WERI-Rb-1 (cell line): Measurements from ENCODE around the gene ZAR1.

ENCODE experiments used
- DNase-seq: peaks from one replicate; pipeline ENCODE4 v3.0.0-alpha.2; 2020
- H3K27ac ChIP-seq: fragments of 250-450 bp; sonication (Bioruptor Pico); 2 replicates; pipeline ENCODE4 v1.5.1; 2020; ENCODE audit warnings: mild to moderate bottlenecking, moderate library complexity
- H3K27me3 ChIP-seq: fragments of 250-450 bp; sonication (Bioruptor Pico); 2 replicates; pipeline ENCODE4 v1.5.1; 2021; ENCODE audit warnings: mild to moderate bottlenecking, low read depth, moderate library complexity; ENCODE audit not compliant: insufficient read depth, severe bottlenecking
- H3K36me3 ChIP-seq: fragments of 250-450 bp; sonication (Bioruptor Pico); 2 replicates; pipeline ENCODE4 v1.5.1; 2020; ENCODE audit warnings: mild to moderate bottlenecking, moderate library complexity
- H3K4me3 ChIP-seq: 2 replicates; pipeline ENCODE4 v1.5.1; 2011; ENCODE audit warnings: low read depth, mild to moderate bottlenecking, control low read depth, low read length
- H3K9me3 ChIP-seq: fragments of 250-450 bp; sonication (Bioruptor Pico); 2 replicates; pipeline ENCODE4 v1.5.1; 2021; ENCODE audit warnings: mild to moderate bottlenecking, moderate library complexity; ENCODE audit not compliant: severe bottlenecking
- CTCF ChIP-seq: IDR thresholded peaks from 2 replicates; pipeline ENCODE4 v1.5.1; 2011; ENCODE audit warnings: low read depth, mild to moderate bottlenecking, control low read depth, inconsistent platforms, low read length

The ZAR1 gene

GRCh38 chr4:48504026-48504330, 13.9 kb downstream of the ZAR1 start:
- peaks cover 61% of the 10 kb centered on the region for H3K36me3 ChIP-seq
- no peak for TF ChIP-seq CTCF
- H3K27me3 ChIP-seq: no peaks in the 10 kb centered on the region
- no peak for DNase-seq
- no peak overlapping the region for H3K4me3 ChIP-seq
- H3K9me3 ChIP-seq: no peaks in the 10 kb centered on the region
- H3K27ac ChIP-seq: no peak overlapping the region

- no peak overlapping the region for H3K4me3 ChIP-seq
- TF ChIP-seq CTCF: no peak
- H3K36me3 ChIP-seq: peaks cover 61% of the 10 kb centered on the region
- H3K27me3 ChIP-seq: no peaks in the 10 kb centered on the region
- no peak for DNase-seq
- no peak overlapping the region for H3K27ac ChIP-seq
- no peaks in the 10 kb centered on the region for H3K9me3 ChIP-seq
These were observed 14.3 kb downstream of the ZAR1 start for GRCh38 chr4:48504352-48504751.

- no peak for DNase-seq
- Histone ChIP-seq H3K9me3 (no peaks in the 10 kb centered on the region), H3K36me3 (peaks cover 66% of the 10 kb centered on the region), H3K27me3 (no peaks in the 10 kb centered on the region), H3K4me3 (no peak overlapping the region), H3K27ac (no peak overlapping the region)
- no peak for TF ChIP-seq CTCF
These were observed 16.7 kb downstream of the ZAR1 start for GRCh38 chr4:48506716-48507115.

GRCh38 chr4:48509543-48509942, 19.5 kb downstream of the ZAR1 start:
- no peak for TF ChIP-seq CTCF
- Histone ChIP-seq H3K27ac (no peak overlapping the region), H3K9me3 (no peaks in the 10 kb centered on the region), H3K36me3 (peaks cover 76% of the 10 kb centered on the region), H3K4me3 (no peak overlapping the region), H3K27me3 (no peaks in the 10 kb centered on the region)
- no peak for DNase-seq

GRCh38 chr4:48518143-48518542, 28.1 kb downstream of the ZAR1 start:
- DNase-seq: no peak
- TF ChIP-seq CTCF: no peak
- Histone ChIP-seq H3K36me3 (peaks cover 56% of the 10 kb centered on the region), H3K27ac (no peak overlapping the region), H3K4me3 (no peak overlapping the region), H3K27me3 (no peaks in the 10 kb centered on the region), H3K9me3 (no peaks in the 10 kb centered on the region)

GRCh38 chr4:48526406-48526805, 36.4 kb downstream of the ZAR1 start:
- TF ChIP-seq CTCF: no peak
- H3K27me3 ChIP-seq: no peaks in the 10 kb centered on the region
- peaks cover 80% of the 10 kb centered on the region for H3K36me3 ChIP-seq
- H3K9me3 ChIP-seq: no peaks in the 10 kb centered on the region
- no peak for DNase-seq
- no peak overlapping the region for H3K27ac ChIP-seq
- H3K4me3 ChIP-seq: no peak overlapping the region
